IMR-90 (cell line): ENCODE results near the gene PCBP3. TPM values are rescaled to one million over a fixed set of nuclear protein-coding genes. Genes with fewer than 3 reads are reported as not detected.

Source experiments
- ATAC-seq: fragments of 200-7000 bp; cut with Tn5 transposase; 2 replicates; pipeline ENCODE4 v1.9.1; 2020; ENCODE audit warnings: low read depth, mild to moderate bottlenecking, moderate library complexity
- BruUV-seq: library from RNA; stranded (reverse); fragments of 400-500 nt; replicated peaks from 2 replicates; lab custom pipeline; 2021; lab: Mats Ljungman, UMichigan
- CTCF ChIA-PET: fragments of 300-600 bp; formaldehyde crosslinking; extraction: SDS; loops from one replicate; lab custom pipeline; 2021; ENCODE audit warnings: antibody characterized with exemption; lab: Yijun Ruan, JAX
- POLR2A ChIA-PET: fragments of 300-600 bp; sonication (Branson Sonifier 250); formaldehyde crosslinking; loops from one replicate; lab custom pipeline; 2022; ENCODE audit warnings: antibody characterized with exemption; ENCODE audit not compliant: unreplicated experiment; lab: Charles Lee
- DNase-seq: peaks from one replicate; pipeline ENCODE4 v3.0.0; 2013
- H2AFZ ChIP-seq: replicated peaks from 2 replicates; pipeline ENCODE3; 2013; ENCODE audit warnings: low read length, mild to moderate bottlenecking; ENCODE audit not compliant: poor library complexity
- H2AK5ac ChIP-seq: 2 replicates; pipeline ENCODE4 v1.6.1; 2013; ENCODE audit warnings: low read depth, low read length, inconsistent platforms
- H2AK9ac ChIP-seq: replicated peaks from 2 replicates; pipeline ENCODE3; 2013; ENCODE audit warnings: mild to moderate bottlenecking, low read depth, low read length, moderate library complexity; ENCODE audit not compliant: poor library complexity
- H2BK120ac ChIP-seq: 2 replicates; pipeline ENCODE4 v1.6.1; 2013; ENCODE audit warnings: low read depth, low read length, inconsistent platforms
- H2BK15ac ChIP-seq: 3 replicates; pipeline ENCODE4 v1.6.1; 2013; ENCODE audit warnings: low read depth, low read length, inconsistent platforms
- H2BK20ac ChIP-seq: 2 replicates; pipeline ENCODE4 v1.6.1; 2013; ENCODE audit warnings: low read depth, mild to moderate bottlenecking, inconsistent platforms, low read length, moderate library complexity
- H2BK5ac ChIP-seq: 2 replicates; pipeline ENCODE4 v1.6.1; 2013; ENCODE audit warnings: mild to moderate bottlenecking, low read depth, low read length, inconsistent platforms; ENCODE audit not compliant: poor library complexity, severe bottlenecking
- H3K14ac ChIP-seq: replicated peaks from 2 replicates; pipeline ENCODE4 v1.6.1; 2013; ENCODE audit warnings: low read depth, low read length, inconsistent platforms
- H3K18ac ChIP-seq: 2 replicates; pipeline ENCODE4 v1.6.1; 2013; ENCODE audit warnings: low read depth, low read length, control low read depth
- H3K23ac ChIP-seq: 2 replicates; pipeline ENCODE4 v1.6.1; 2013; ENCODE audit warnings: low read depth, low read length, inconsistent platforms
- H3K27ac ChIP-seq: 2 replicates; pipeline ENCODE4 v1.5.1; 2013; ENCODE audit warnings: mild to moderate bottlenecking, control low read depth, low read length; ENCODE audit not compliant: insufficient read depth
- H3K27me3 ChIP-seq: 2 replicates; pipeline ENCODE4 v1.6.1; 2013; ENCODE audit warnings: low read length; ENCODE audit not compliant: control insufficient read depth, insufficient read depth
- H3K36me3 ChIP-seq: 2 replicates; pipeline ENCODE4 v1.6.1; 2013; ENCODE audit warnings: low read length, mixed read lengths; ENCODE audit not compliant: control insufficient read depth, insufficient read depth
- H3K4ac ChIP-seq: 2 replicates; pipeline ENCODE4 v1.6.1; 2013; ENCODE audit warnings: low read depth, low read length, inconsistent platforms
- H3K4me1 ChIP-seq: 2 replicates; pipeline ENCODE4 v1.6.1; 2013; ENCODE audit warnings: low read length, mixed read lengths; ENCODE audit not compliant: control insufficient read depth, insufficient read depth
- H3K4me2 ChIP-seq: 2 replicates; pipeline ENCODE4 v1.6.1; 2013; ENCODE audit warnings: low read depth, mild to moderate bottlenecking, control low read depth, low read length, moderate library complexity
- H3K4me3 ChIP-seq: 2 replicates; pipeline ENCODE4 v1.5.1; 2013; ENCODE audit warnings: low read depth, mild to moderate bottlenecking, control low read depth, low read length, moderate library complexity; ENCODE audit not compliant: insufficient read depth
- H3K56ac ChIP-seq: 2 replicates; pipeline ENCODE4 v1.6.1; 2013; ENCODE audit warnings: low read length, inconsistent platforms; ENCODE audit not compliant: insufficient read depth; ENCODE audit errors: extremely low read depth
- H3K79me1 ChIP-seq, 2 experiments: 2 replicates each; pipeline ENCODE4 v1.6.1; 2013; ENCODE audit warnings: low read length in 2 of 2, inconsistent platforms in 1 of 2, low read depth in 1 of 2
- H3K9ac ChIP-seq: 2 replicates; pipeline ENCODE4 v1.6.1; 2013; ENCODE audit warnings: low read depth, low read length, control low read depth
- H3K9me1 ChIP-seq: 2 replicates; pipeline ENCODE4 v1.6.1; 2013; ENCODE audit warnings: low read length, inconsistent platforms; ENCODE audit not compliant: insufficient read depth
- H3K9me3 ChIP-seq: 2 replicates; pipeline ENCODE4 v1.6.1; 2013; ENCODE audit warnings: low read length; ENCODE audit not compliant: control insufficient read depth, insufficient read depth
- H4K20me1 ChIP-seq: 2 replicates; pipeline ENCODE4 v1.6.1; 2013; ENCODE audit warnings: low read length, inconsistent platforms; ENCODE audit not compliant: insufficient read depth
- H4K5ac ChIP-seq: 2 replicates; pipeline ENCODE4 v1.6.1; 2013; ENCODE audit warnings: mild to moderate bottlenecking, low read depth, low read length, control low read depth
- H4K8ac ChIP-seq, 2 experiments: 2 replicates each; pipeline ENCODE4 v1.6.1; 2013; ENCODE audit warnings: low read depth in 2 of 2, low read length in 2 of 2, control low read depth in 1 of 2, inconsistent platforms in 1 of 2
- H4K91ac ChIP-seq: 2 replicates; pipeline ENCODE4 v1.6.1; 2013; ENCODE audit warnings: low read depth, low read length, inconsistent platforms; ENCODE audit not compliant: insufficient read depth
- BHLHE40 ChIP-seq: fragments of 150-350 bp; IDR thresholded peaks from 2 replicates; pipeline ENCODE4 v1.6.1; 2016; ENCODE audit warnings: mild to moderate bottlenecking, low read depth, low read length
- CEBPB ChIP-seq: IDR thresholded peaks from 2 replicates; pipeline ENCODE4 v1.6.1; 2012; ENCODE audit warnings: low read depth, low read length, improper control_type of control experiment
- CHD1 ChIP-seq: IDR thresholded peaks from 2 replicates; pipeline ENCODE4 v1.6.1; 2012; ENCODE audit warnings: low read depth, low read length, improper control_type of control experiment
- FOS ChIP-seq: fragments of 150-350 bp; IDR thresholded peaks from 2 replicates; pipeline ENCODE4 v1.6.1; 2016; ENCODE audit warnings: low read depth, low read length
- MAFK ChIP-seq: IDR thresholded peaks from 2 replicates; pipeline ENCODE4 v1.6.1; 2012; ENCODE audit warnings: low read depth, low read length, improper control_type of control experiment
- MAZ ChIP-seq: IDR thresholded peaks from 2 replicates; pipeline ENCODE4 v1.6.1; 2012; ENCODE audit warnings: low read depth, mild to moderate bottlenecking, low read length, improper control_type of control experiment, moderate library complexity, borderline replicate concordance
- MXI1 ChIP-seq: IDR thresholded peaks from 2 replicates; pipeline ENCODE4 v1.6.1; 2012; ENCODE audit warnings: low read depth, mild to moderate bottlenecking, low read length, moderate library complexity, borderline replicate concordance
- NFE2L2 ChIP-seq: fragments of 150-350 bp; IDR thresholded peaks from 2 replicates; pipeline ENCODE4 v1.6.1; 2016; ENCODE audit warnings: low read depth, mild to moderate bottlenecking, low read length
- POLR2A ChIP-seq: IDR thresholded peaks from 2 replicates; pipeline ENCODE4 v1.6.1; 2012; ENCODE audit warnings: mild to moderate bottlenecking, low read depth, low read length
- RAD21 ChIP-seq: IDR thresholded peaks from 2 replicates; pipeline ENCODE4 v1.6.1; 2012; ENCODE audit warnings: low read length, improper control_type of control experiment
- RCOR1 ChIP-seq: IDR thresholded peaks from 2 replicates; pipeline ENCODE4 v1.6.1; 2012; ENCODE audit warnings: mild to moderate bottlenecking, low read length, improper control_type of control experiment; ENCODE audit not compliant: insufficient replicate concordance
- RFX5 ChIP-seq: IDR thresholded peaks from 2 replicates; pipeline ENCODE4 v1.8.0; 2012; ENCODE audit warnings: low read depth, mild to moderate bottlenecking, low read length, moderate library complexity
- SMC3 ChIP-seq: fragments of 150-350 bp; IDR thresholded peaks from 2 replicates; pipeline ENCODE4 v1.6.1; 2016; ENCODE audit warnings: low read depth, mild to moderate bottlenecking, antibody characterized with exemption, low read length, moderate library complexity
- WGBS, 2 experiments: methylation state at CpG; one replicate each; pipeline versions ENCODE4 v1.1.5 to v1.1.7; 2013; ENCODE audit warnings: missing lambda C conversion rate in 2 of 2; ENCODE audit not compliant: insufficient read length in 1 of 2; ENCODE audit errors: extremely low coverage in 2 of 2; 5-methylcytosine and 5-hydroxymethylcytosine counted together
- dilution Hi-C: fragments of 300-500 bp; cut with HindIII; formaldehyde crosslinking; loops from one replicate; pipeline ENCODE4 v1.14.3; 2018; ENCODE audit warnings: low sequenced_read_pairs; ENCODE audit not compliant: unreplicated experiment
- in situ Hi-C: fragments of 300-500 bp; cut with MboI; formaldehyde crosslinking; loops from 3 replicates; pipeline ENCODE4 v1.14.3; 2019; ENCODE audit warnings: low sequenced_read_pairs, inconsistent platforms, mixed read lengths
- intact Hi-C: fragments of 100-400 bp; cut with micrococcal nuclease; formaldehyde crosslinking; loops from 2 replicates; pipeline ENCODE4 v1.10.0; 2022
- polyA plus RNA-seq, 3 experiments: library from polyadenylated mRNA; depleted of rRNA; stranded (reverse); fragments of >200 nt; gene quantifications; 2 replicates each; pipeline ENCODE4 v1.2.3, GENCODE V29; 2012; ENCODE audit warnings: low replicate concordance in 1 of 3
- total RNA-seq: library from RNA; depleted of rRNA; stranded (reverse); fragments of >200 nt; gene quantifications from 2 replicates; pipeline ENCODE4 v1.2.3, GENCODE V29; 2012
- TF ChIP-seq, protein P1 (sequence below): conservative IDR thresholded peaks from 2 replicates; pipeline ENCODE4 v1.5.1; 2012; ENCODE audit warnings: mild to moderate bottlenecking, low read depth, low read length, improper control_type of control experiment
- TF ChIP-seq, protein P2 (sequence below): fragments of 150-350 bp; IDR thresholded peaks from 2 replicates; pipeline ENCODE4 v1.6.1; 2016; ENCODE audit warnings: low read depth, mild to moderate bottlenecking, low read length, moderate library complexity, borderline replicate concordance
- TF ChIP-seq, protein P3 (sequence below): fragments of 150-350 bp; IDR thresholded peaks from 2 replicates; pipeline ENCODE4 v1.6.1; 2017; ENCODE audit warnings: mild to moderate bottlenecking, antibody characterized with exemption, low read length, low read depth

Gene PCBP3
- total and polyA plus RNA-seq, 2 of the 4 experiments (the other 2 are of a cell fraction) = 2.9 to 3.9 TPM

DNA sequence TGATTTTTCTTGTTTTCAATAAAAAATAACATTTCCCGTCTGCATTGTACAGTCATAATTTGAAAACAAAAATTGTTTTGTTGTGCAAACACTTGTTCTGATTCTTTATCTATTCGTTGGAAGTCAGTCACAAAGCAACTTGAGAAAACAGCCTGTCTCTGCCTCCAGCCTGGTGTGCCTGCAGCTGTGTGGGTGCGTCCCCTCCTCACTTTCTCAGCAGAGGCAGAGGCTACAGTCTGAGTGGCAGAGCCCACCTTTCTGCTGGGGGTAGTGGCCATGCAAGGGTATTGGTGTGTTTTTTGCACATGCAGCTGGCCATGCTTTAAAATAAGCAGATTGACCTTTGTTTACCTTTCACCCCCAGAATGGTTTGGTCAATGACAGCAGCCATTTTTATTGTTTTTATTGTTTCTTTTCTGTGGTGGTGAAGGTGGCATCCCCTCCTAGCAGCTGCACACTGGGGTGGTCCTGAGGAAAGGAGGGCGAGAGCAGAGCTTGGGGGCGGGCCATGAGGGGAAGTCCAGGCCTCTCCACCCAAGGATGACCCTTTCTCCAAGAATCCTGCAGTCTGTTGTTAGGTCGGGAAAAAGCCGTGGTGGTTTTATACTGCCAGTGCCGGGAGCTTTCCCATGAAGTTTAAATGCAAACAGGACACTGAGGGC lies 159.6 kb downstream of the PCBP3 start:
- ATAC-seq (no peak), DNase-seq (no peak)
- TF ChIP-seq RAD21 = no peak
- no peak for TF ChIP-seq BHLHE40
- TF ChIP-seq, protein P1, sequence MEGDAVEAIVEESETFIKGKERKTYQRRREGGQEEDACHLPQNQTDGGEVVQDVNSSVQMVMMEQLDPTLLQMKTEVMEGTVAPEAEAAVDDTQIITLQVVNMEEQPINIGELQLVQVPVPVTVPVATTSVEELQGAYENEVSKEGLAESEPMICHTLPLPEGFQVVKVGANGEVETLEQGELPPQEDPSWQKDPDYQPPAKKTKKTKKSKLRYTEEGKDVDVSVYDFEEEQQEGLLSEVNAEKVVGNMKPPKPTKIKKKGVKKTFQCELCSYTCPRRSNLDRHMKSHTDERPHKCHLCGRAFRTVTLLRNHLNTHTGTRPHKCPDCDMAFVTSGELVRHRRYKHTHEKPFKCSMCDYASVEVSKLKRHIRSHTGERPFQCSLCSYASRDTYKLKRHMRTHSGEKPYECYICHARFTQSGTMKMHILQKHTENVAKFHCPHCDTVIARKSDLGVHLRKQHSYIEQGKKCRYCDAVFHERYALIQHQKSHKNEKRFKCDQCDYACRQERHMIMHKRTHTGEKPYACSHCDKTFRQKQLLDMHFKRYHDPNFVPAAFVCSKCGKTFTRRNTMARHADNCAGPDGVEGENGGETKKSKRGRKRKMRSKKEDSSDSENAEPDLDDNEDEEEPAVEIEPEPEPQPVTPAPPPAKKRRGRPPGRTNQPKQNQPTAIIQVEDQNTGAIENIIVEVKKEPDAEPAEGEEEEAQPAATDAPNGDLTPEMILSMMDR = no peak
- no peak for TF ChIP-seq SMC3
- TF ChIP-seq MXI1 = no peak
- no peak for TF ChIP-seq CHD1
- TF ChIP-seq MAFK = no peak
- no peak for TF ChIP-seq RFX5
- TF ChIP-seq FOS = no peak
- no peak for TF ChIP-seq NFE2L2
- TF ChIP-seq CEBPB = no peak
- TF ChIP-seq RCOR1 = no peak
- no peak for TF ChIP-seq MAZ
- TF ChIP-seq POLR2A = no peak
- TF ChIP-seq, protein P2, sequence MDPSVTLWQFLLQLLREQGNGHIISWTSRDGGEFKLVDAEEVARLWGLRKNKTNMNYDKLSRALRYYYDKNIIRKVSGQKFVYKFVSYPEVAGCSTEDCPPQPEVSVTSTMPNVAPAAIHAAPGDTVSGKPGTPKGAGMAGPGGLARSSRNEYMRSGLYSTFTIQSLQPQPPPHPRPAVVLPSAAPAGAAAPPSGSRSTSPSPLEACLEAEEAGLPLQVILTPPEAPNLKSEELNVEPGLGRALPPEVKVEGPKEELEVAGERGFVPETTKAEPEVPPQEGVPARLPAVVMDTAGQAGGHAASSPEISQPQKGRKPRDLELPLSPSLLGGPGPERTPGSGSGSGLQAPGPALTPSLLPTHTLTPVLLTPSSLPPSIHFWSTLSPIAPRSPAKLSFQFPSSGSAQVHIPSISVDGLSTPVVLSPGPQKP = no peak
- TF ChIP-seq, protein P3, sequence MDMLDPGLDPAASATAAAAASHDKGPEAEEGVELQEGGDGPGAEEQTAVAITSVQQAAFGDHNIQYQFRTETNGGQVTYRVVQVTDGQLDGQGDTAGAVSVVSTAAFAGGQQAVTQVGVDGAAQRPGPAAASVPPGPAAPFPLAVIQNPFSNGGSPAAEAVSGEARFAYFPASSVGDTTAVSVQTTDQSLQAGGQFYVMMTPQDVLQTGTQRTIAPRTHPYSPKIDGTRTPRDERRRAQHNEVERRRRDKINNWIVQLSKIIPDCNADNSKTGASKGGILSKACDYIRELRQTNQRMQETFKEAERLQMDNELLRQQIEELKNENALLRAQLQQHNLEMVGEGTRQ = no peak
- H3K4me3 ChIP-seq = no peak overlapping the region
- POLR2A ChIA-PET = no interaction called here
- no peak overlapping the region for H3K4ac ChIP-seq
- WGBS, 2 experiments = 60% methylated on average over 1 of the region's 8 CpGs; no CpG with 5 or more reads in 1 of the 2 experiments
- H3K18ac ChIP-seq = no peak overlapping the region
- H2AFZ ChIP-seq = peak overlapping the region; percentile 23
- H3K36me3 ChIP-seq = no peaks in the 10 kb centered on the region
- H2AK9ac ChIP-seq = peak overlapping the region; percentile 28
- CTCF ChIA-PET = no interaction called here
- no peak overlapping the region for H4K91ac ChIP-seq
- no peak overlapping the region for H4K5ac ChIP-seq
- H3K79me1 ChIP-seq = no peaks in the 10 kb centered on the region
- dilution Hi-C loops (no loop called here), in situ Hi-C loops (no loop called here), intact Hi-C loops (no loop called here)
- no peak overlapping the region for H2BK15ac ChIP-seq
- no peak overlapping the region for H2BK5ac ChIP-seq
- H3K56ac ChIP-seq = no peak overlapping the region
- no peak overlapping the region for H3K4me2 ChIP-seq
- H2BK20ac ChIP-seq = no peak overlapping the region
- H2BK120ac ChIP-seq = no peak overlapping the region
- H4K20me1 ChIP-seq = no peaks in the 10 kb centered on the region; the same call in 1 of the 2 replicates
- BruUV-seq = no TSS peak
- no peak overlapping the region for H4K8ac ChIP-seq
- H3K14ac ChIP-seq = no peak overlapping the region
- H2AK5ac ChIP-seq = no peak overlapping the region
- H3K27ac ChIP-seq = no peak overlapping the region
- H3K9ac ChIP-seq = no peak overlapping the region
- no peaks in the 10 kb centered on the region for H3K9me3 ChIP-seq
- H3K27me3 ChIP-seq = peaks cover 2% of the 10 kb centered on the region; the same call in 1 of the 2 replicates
- no peak overlapping the region for H3K23ac ChIP-seq
- no peaks in the 10 kb centered on the region; the same call in 1 of the 2 replicates for H3K9me1 ChIP-seq
- H3K4me1 ChIP-seq = no peaks in the 10 kb centered on the region
